HFFc6 (cell line): ENCODE data around the gene GALNT18. TPM values are rescaled to one million over a fixed set of nuclear protein-coding genes. Genes with fewer than 3 reads are reported as not detected.
A peak's percentile ranks its signal among the peaks of the same experiment; 100 is the strongest.

ENCODE experiments used
- DNase-seq: peaks from one replicate; pipeline ENCODE4 v3.0.0-alpha.2; 2018
- H3K27ac Mint-ChIP-seq: 2 replicates; pipeline ENCODE4 v1.8.0; 2020; ENCODE audit warnings: mild to moderate bottlenecking, mixed read lengths
- H3K27me3 Mint-ChIP-seq: 2 replicates; pipeline ENCODE4 v1.8.0; 2021; ENCODE audit warnings: mild to moderate bottlenecking, moderate library complexity, mixed read lengths; ENCODE audit not compliant: insufficient read depth
- H3K36me3 Mint-ChIP-seq: 2 replicates; pipeline ENCODE4 v1.8.0; 2021; ENCODE audit warnings: low read depth, mixed read lengths
- H3K4me1 Mint-ChIP-seq: 2 replicates; pipeline ENCODE4 v1.8.0; 2020; ENCODE audit warnings: low read depth, mixed read lengths
- H3K4me3 Mint-ChIP-seq: 2 replicates; pipeline ENCODE4 v1.8.0; 2020; ENCODE audit warnings: mild to moderate bottlenecking, moderate library complexity, mixed read lengths
- H3K9me3 Mint-ChIP-seq: 2 replicates; pipeline ENCODE4 v1.8.0; 2020; ENCODE audit warnings: mild to moderate bottlenecking, mixed read lengths
- CTCF ChIP-seq: fragments of 200-600 bp; sonication (generic); IDR thresholded peaks from 2 replicates; pipeline ENCODE4 v1.5.0; 2021; ENCODE audit warnings: antibody characterized with exemption, mild to moderate bottlenecking
- total RNA-seq, 6 experiments: library from RNA; stranded (reverse); fragmentation: NEBNext Ultra II Directional; extraction: Animal tissue kit (Norgen Biotek cat#: 25700); gene quantifications; 2 replicates in 1 of 6; 3 replicates in 5 of 6; pipeline ENCODE4 v1.2.3, GENCODE V29; 2021

GALNT18 gene
- total RNA-seq, 6 experiments from 2014 or later, result 2.7 to 13.7 (median 12.4) TPM

GRCh38 chr11:11351042-11351586 is 270.7 kb downstream of the GALNT18 start:
- Mint-ChIP-seq H3K4me1 (peaks cover 28% of the 10 kb centered on the region), H3K36me3 (no peaks in the 10 kb centered on the region), H3K27ac (no peak overlapping the region), H3K9me3 (no peaks in the 10 kb centered on the region), H3K27me3 (peaks cover 25% of the 10 kb centered on the region), H3K4me3 (no peak overlapping the region)
- DNase-seq, result no peak
- peak; percentile 9; the same call in 1 of the 2 replicates for TF ChIP-seq CTCF

GRCh38 chr11:11349870-11350337 is 271.9 kb downstream of the GALNT18 start:
- peak; percentile 61 for DNase-seq
- Mint-ChIP-seq H3K4me1 (peaks cover 28% of the 10 kb centered on the region), H3K4me3 (no peak overlapping the region), H3K27me3 (peaks cover 25% of the 10 kb centered on the region), H3K9me3 (no peaks in the 10 kb centered on the region), H3K36me3 (no peaks in the 10 kb centered on the region), H3K27ac (no peak overlapping the region; the same call in 1 of the 2 replicates)
- no peak for TF ChIP-seq CTCF

- H3K27ac Mint-ChIP-seq, result no peak overlapping the region
- no peak overlapping the region for H3K4me3 Mint-ChIP-seq
- TF ChIP-seq CTCF, result no peak
- H3K27me3 Mint-ChIP-seq, result peaks cover 26% of the 10 kb centered on the region
- no peaks in the 10 kb centered on the region for H3K9me3 Mint-ChIP-seq
- H3K36me3 Mint-ChIP-seq, result no peaks in the 10 kb centered on the region
- peaks cover 28% of the 10 kb centered on the region for H3K4me1 Mint-ChIP-seq
- DNase-seq, result no peak
Observed at GRCh38 chr11:11349106-11349825, 272.5 kb downstream of the GALNT18 start.

- TF ChIP-seq CTCF, result no peak
- H3K9me3 Mint-ChIP-seq, result no peaks in the 10 kb centered on the region
Observed at GRCh38 chr11:11348303-11348702, 273.5 kb downstream of the GALNT18 start.

GRCh38 chr11:11347592-11347991 is 274.2 kb downstream of the GALNT18 start:
- peaks cover 28% of the 10 kb centered on the region for H3K4me1 Mint-ChIP-seq
- H3K27me3 Mint-ChIP-seq, result peaks cover 31% of the 10 kb centered on the region
- H3K27ac Mint-ChIP-seq, result no peak overlapping the region
- H3K9me3 Mint-ChIP-seq, result no peaks in the 10 kb centered on the region
- no peak for DNase-seq
- H3K36me3 Mint-ChIP-seq, result no peaks in the 10 kb centered on the region
- H3K4me3 Mint-ChIP-seq, result no peak overlapping the region
- TF ChIP-seq CTCF, result no peak

More at GRCh38 chr11:11348303-11348702, 273.5 kb downstream of the GALNT18 start:
- Mint-ChIP-seq H3K27ac (no peak overlapping the region), H3K4me3 (no peak overlapping the region), H3K4me1 (peaks cover 28% of the 10 kb centered on the region), H3K27me3 (peaks cover 30% of the 10 kb centered on the region), H3K36me3 (no peaks in the 10 kb centered on the region)
- DNase-seq, result no peak
